SK-N-MC (cell line): ENCODE measurements around the gene ANGEL2.

ENCODE experiments used
- DNase-seq: peaks from one replicate; pipeline ENCODE4 v3.0.0-alpha.2; 2011; ENCODE audit warnings: low read depth, low spot score
- H3K27ac ChIP-seq: fragments of 200-600 bp; sonication (generic); 2 replicates; pipeline ENCODE4 v1.5.1; 2016; ENCODE audit warnings: mixed run types
- H3K36me3 ChIP-seq: fragments of 200-600 bp; sonication (generic); 2 replicates; pipeline ENCODE4 v1.6.1; 2017; ENCODE audit warnings: antibody characterized with exemption, low read length, mixed read lengths; ENCODE audit not compliant: insufficient read depth
- H3K4me3 ChIP-seq: fragments of 200-600 bp; sonication (generic); 2 replicates; pipeline ENCODE4 v1.5.1; 2016
- H3K9ac ChIP-seq: fragments of 200-600 bp; sonication (generic); 2 replicates; pipeline ENCODE4 v1.8.0; 2017; ENCODE audit warnings: mixed run types, mixed read lengths; ENCODE audit not compliant: insufficient read length
- H3K9me3 ChIP-seq: fragments of 200-600 bp; sonication (generic); 2 replicates; pipeline ENCODE4 v1.6.1; 2017; ENCODE audit warnings: low read depth, mild to moderate bottlenecking, antibody characterized with exemption, low read length, moderate library complexity, mixed read lengths
- EZH2 ChIP-seq: fragments of 200-600 bp; sonication (generic); IDR thresholded peaks from one replicate; pipeline ENCODE4 v1.6.1; 2017; ENCODE audit warnings: antibody characterized with exemption
- FOXP2 ChIP-seq: optimal IDR thresholded peaks from 2 replicates; pipeline ENCODE3; 2011; ENCODE audit warnings: mild to moderate bottlenecking, moderate library complexity; ENCODE audit not compliant: insufficient read depth; ENCODE audit errors: extremely low read length, control extremely low read depth
- POLR2AphosphoS5 ChIP-seq: IDR thresholded peaks from 2 replicates; pipeline ENCODE4 v1.6.1; 2012; ENCODE audit warnings: mild to moderate bottlenecking, low read depth, low read length, borderline replicate concordance

Gene ANGEL2, protein sequence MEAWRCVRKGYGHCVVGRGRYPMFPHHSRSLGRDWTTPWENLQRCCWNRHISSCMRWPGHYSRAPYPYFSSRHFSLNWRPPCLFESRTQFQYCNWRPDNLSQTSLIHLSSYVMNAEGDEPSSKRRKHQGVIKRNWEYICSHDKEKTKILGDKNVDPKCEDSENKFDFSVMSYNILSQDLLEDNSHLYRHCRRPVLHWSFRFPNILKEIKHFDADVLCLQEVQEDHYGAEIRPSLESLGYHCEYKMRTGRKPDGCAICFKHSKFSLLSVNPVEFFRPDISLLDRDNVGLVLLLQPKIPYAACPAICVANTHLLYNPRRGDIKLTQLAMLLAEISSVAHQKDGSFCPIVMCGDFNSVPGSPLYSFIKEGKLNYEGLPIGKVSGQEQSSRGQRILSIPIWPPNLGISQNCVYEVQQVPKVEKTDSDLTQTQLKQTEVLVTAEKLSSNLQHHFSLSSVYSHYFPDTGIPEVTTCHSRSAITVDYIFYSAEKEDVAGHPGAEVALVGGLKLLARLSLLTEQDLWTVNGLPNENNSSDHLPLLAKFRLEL

GRCh38 chr1:213015099-213016050 is at the start of gene ANGEL2:
ANGEL2 (minus strand) TSS chr1:213015867; CDS start chr1:213015671, 196 bp downstream.
- H3K27ac ChIP-seq = peak within 1 kb of the TSS; percentile 40; the same call in 1 of the 2 replicates
- peak within 1 kb of the TSS; percentile 80 for H3K9ac ChIP-seq
- no peak for TF ChIP-seq EZH2
- TF ChIP-seq POLR2AphosphoS5 = peak; percentile 93
- TF ChIP-seq FOXP2 = peak; percentile 25
- no peaks in the 10 kb centered on the region for H3K9me3 ChIP-seq
- DNase-seq = peak; percentile 93
- peak within 1 kb of the TSS; percentile 93 for H3K4me3 ChIP-seq
- peaks cover 26% of the 10 kb centered on the region for H3K36me3 ChIP-seq

DNA sequence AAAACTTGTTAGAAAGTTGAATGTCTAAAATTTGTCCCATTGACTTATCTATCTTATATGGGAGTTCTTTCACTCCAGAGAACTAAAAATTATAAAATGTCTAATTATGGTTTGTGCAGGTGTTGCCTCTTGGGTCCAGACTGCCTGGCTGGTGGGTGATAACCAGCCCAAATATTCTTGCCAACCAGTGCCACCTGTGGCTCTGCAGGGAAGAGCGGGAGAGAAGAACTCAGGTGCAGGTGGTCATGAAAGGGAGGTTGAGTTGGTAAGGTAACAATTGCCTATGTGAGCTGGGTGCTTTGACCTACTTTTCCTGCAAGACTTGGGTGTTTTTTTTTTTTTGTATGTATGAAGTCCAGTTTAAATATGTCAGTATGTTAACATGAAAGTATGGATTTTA is 45.6 kb upstream of the ANGEL2 start:
- Histone ChIP-seq H3K4me3 (no peak overlapping the region), H3K27ac (no peak overlapping the region), H3K9ac (no peak overlapping the region), H3K36me3 (no peaks in the 10 kb centered on the region), H3K9me3 (no peaks in the 10 kb centered on the region; the same call in 1 of the 2 replicates)
- TF ChIP-seq EZH2 = no peak
- no peak for TF ChIP-seq FOXP2
- no peak for TF ChIP-seq POLR2AphosphoS5
- DNase-seq = no peak

- TF ChIP-seq POLR2AphosphoS5 (no peak), FOXP2 (no peak), EZH2 (no peak)
- H3K27ac ChIP-seq = no peak overlapping the region
- no peaks in the 10 kb centered on the region for H3K36me3 ChIP-seq
- H3K4me3 ChIP-seq = no peak overlapping the region
- no peak overlapping the region for H3K9ac ChIP-seq
- no peaks in the 10 kb centered on the region; the same call in 1 of the 2 replicates for H3K9me3 ChIP-seq
- DNase-seq = no peak
These were observed 45.2 kb upstream of the ANGEL2 start for GRCh38 chr1:213060836-213061235.

DNA sequence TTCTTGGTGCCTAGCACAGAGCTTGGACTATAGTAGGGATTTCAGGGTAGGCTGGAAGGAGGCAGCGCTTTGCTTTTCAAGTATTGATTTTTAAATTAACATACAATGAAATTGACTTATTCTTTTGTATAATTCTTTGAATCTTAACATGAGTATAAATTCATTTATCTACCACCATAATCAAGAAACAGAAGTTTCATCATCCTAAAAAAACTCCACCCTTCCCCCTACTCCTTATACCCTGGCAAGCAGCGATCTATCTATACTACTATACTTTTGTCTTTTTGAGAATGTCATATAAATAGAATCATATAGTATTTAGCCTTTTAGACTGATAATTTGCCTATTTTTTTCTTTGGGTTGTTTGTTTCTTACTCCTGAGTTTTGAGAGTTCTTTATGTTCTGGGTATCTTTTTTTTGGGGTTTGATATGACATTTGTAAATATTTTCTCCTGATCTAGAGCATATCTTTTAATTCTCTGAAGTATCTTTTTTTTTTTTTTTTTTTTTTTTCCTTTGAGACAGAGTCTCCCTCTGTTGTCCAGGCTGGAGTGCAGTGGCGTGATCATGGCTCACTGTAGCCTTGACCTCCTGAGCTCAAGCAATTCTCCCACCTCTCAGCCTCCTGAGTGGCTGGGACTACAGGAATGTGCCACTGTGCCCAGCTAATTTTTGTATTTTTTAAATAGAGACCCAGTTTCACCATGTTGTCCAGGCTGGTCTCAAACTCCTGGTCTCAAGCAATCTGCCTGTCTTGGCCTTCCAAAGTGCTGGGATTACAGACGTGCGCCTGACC is 41.8 kb upstream of the ANGEL2 start:
- TF ChIP-seq FOXP2 = no peak
- TF ChIP-seq POLR2AphosphoS5 = no peak
- TF ChIP-seq EZH2 = no peak
- no peak for DNase-seq
- no peaks in the 10 kb centered on the region for H3K36me3 ChIP-seq
- H3K9me3 ChIP-seq = no peaks in the 10 kb centered on the region; the same call in 1 of the 2 replicates
- H3K4me3 ChIP-seq = no peak overlapping the region
- no peak overlapping the region for H3K27ac ChIP-seq
- no peak overlapping the region for H3K9ac ChIP-seq

GRCh38 chr1:213055767-213056166 is 40.1 kb upstream of the ANGEL2 start:
- no peak for TF ChIP-seq FOXP2
- TF ChIP-seq POLR2AphosphoS5 = no peak
- TF ChIP-seq EZH2 = no peak
- H3K36me3 ChIP-seq = no peaks in the 10 kb centered on the region
- H3K27ac ChIP-seq = peak overlapping the region; percentile 22; the same call in 1 of the 2 replicates
- DNase-seq = no peak
- no peak overlapping the region for H3K4me3 ChIP-seq
- no peak overlapping the region for H3K9ac ChIP-seq
- H3K9me3 ChIP-seq = no peaks in the 10 kb centered on the region; the same call in 1 of the 2 replicates

DNA sequence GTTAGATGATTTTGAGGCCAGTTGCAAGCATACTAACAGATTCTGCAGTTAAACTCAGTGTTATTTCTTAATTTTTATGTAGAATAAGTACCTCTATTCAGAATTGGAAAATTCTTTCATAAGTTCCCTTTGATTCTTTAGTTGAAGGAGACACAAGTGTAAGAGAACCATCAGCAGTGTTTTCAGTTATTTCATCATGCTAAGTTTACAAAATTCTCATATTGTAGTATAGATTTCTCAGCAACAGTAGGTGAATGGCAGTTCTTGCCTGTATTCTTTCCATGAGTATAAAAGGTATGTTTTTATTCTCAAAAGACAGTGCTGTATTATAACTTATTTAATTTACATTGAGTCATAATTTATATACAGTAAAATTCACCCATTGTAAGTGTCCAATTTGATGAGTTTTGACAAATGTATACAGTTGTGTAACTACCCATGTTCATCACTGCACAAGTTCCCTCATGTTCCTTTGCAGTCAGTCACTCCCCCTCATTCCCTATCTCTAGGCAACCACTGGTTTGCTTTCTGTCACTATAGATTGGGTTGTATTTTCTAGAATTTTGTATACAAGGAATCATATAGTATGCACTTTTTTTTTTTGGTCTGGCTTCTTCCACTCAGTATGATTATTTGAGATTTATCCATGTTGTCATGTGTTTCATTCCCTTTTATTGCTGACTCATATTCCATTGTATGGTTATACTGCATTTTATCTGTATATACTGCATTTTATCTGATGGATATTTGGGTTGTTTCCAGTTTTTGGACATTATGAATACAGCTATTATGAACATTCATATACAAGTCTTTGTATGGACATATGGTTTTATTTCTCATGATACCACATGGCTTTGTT is 39.3 kb upstream of the ANGEL2 start:
- Histone ChIP-seq H3K36me3 (no peaks in the 10 kb centered on the region; the same call in 1 of the 2 replicates), H3K9me3 (no peaks in the 10 kb centered on the region; the same call in 1 of the 2 replicates), H3K4me3 (no peak overlapping the region), H3K9ac (no peak overlapping the region), H3K27ac (peak overlapping the region; percentile 44)
- no peak for DNase-seq
- TF ChIP-seq FOXP2 (no peak), POLR2AphosphoS5 (no peak), EZH2 (no peak)
